GM21619 (cell line): ENCODE measurements around the gene GPC6.
"Not testable (repeated sequence)": the region's sequence is repeated elsewhere in the genome, so short reads cannot be mapped to it uniquely, and the experiment has no call there.

Source experiments
- ATAC-seq: cut with Tn5 transposase; IDR thresholded peaks from one replicate; pipeline ENCODE4 v1.9.1; 2021; ENCODE audit not compliant: unreplicated experiment

Gene GPC6

DNA sequence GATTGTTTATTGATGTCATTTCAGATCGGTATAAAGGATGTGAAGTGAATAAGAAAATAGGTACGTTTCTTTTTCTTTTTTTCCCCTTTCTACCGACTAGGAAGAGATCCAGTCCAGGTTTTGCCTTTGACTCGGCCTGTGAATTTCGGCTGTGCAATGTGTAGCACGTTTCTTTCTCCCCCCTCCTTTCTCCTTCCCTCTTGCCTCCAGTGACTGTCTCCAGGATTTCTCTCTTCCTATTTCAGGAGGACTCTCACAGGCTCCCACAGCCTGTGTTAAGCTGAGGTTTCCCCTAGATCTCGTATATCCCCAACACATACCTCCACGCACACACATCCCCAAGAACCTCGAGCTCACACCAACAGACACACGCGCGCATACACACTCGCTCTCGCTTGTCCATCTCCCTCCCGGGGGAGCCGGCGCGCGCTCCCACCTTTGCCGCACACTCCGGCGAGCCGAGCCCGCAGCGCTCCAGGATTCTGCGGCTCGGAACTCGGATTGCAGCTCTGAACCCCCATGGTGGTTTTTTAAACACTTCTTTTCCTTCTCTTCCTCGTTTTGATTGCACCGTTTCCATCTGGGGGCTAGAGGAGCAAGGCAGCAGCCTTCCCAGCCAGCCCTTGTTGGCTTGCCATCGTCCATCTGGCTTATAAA lies at the start of gene GPC6:
GPC6 (plus strand) TSS at position 185 of the 657 bp plus-strand sequence.
- no peak for ATAC-seq

DNA sequence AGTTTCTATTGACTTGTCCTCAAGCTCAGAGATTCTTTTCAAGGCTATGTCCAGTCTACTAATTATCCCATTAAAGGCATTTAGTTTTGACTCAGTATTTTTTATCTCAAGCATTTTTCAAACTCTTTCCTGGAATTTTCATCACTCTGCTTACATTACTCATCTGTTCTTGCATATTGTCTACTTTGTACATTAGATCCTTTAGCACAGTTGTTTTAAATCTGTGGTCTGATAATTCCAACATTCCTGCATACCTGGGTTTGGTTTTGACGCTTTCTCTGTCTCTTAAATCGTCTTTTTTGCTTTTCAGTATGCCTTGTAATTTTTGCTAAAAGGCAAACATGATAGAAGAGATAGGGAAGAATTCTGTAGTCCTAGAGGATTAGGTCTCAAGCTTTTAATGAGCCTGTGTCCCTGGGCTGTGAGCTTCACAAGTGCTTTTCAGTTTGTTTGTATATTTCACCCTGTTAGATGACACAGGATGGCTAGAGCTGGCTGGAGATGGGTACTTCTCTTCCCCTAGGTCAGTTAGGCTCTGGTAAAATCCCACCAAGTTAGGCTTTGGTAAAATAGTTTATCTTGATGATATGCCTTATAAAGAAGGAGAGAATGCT lies 46.1 kb upstream of the GPC6 start:
- ATAC-seq = no peak

DNA sequence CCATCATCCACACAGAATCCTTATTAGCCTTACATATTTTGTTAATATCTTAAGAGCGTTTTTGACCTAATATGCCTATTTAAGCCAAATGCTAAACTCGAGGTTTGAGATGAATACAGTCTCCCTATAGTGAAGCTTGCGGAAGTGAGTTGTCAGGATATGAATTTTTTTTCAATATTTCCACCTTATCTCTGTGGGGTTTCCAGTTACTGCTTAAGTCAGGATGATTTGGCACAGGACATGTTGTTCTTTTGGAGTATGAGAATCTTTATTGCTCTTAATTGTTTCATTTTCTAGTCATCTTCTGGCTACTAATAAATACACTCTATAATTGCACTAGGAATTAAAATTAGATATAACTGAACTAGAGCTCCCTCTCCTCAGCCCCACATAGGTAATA lies 44.2 kb upstream of the GPC6 start:
- no peak for ATAC-seq

DNA sequence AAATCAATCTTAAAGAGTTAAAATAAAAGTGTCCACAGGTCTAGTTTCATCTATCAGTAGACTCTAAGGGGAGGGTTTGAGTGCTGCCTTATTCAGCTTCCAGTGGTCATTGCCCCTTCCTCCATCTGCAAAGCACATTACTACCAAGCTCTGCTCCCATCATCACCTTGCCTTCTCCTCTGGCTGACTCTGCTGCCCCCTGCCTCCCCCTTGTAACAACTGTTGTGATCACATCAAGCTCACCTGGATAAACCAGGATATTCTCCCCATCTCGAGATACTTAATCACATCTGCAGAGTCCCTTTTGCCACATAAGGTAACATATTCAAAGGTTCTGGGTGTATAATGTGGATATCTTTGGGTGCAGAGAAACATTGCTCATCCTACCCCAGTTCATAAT lies 43.3 kb upstream of the GPC6 start:
- ATAC-seq = no peak

DNA sequence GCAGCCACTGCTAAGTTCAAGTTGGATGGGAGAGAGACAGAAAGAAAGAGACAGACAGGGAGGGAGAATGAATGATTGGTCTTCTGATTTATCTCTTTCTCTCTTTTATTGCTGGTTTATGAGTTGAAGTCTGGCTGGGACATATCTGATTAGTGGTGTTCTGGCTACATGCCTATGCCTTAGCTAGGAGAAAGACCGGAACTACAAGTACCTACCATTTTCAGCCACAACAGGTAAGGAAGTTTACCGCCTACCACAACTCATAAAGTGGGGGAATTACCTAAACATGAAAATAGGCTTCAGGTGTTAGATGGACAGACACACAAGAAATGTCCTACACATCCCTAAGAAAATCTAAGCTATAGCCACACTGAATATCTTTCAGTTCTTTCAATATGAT lies 36.6 kb upstream of the GPC6 start:
- ATAC-seq = no peak

DNA sequence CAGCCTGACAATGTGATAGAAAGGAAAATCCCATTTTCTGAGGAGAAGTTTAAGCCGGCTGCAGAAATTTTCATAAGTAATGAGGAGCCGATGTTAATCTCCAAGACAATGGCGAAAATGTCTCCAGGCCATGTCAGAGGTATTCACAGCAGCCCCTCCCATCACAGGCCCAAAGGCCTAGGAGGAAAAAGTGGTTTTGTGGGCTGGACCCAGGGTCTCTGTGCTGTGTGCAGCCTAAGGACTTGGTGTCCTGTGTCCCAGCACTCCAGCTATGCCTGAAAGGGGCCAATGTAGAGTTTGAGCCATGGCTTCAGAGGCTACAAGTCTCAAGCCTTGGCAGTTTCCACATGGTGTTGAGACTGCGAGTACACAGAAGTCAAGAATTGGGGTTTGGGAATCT lies 32.9 kb upstream of the GPC6 start:
- no peak for ATAC-seq

DNA sequence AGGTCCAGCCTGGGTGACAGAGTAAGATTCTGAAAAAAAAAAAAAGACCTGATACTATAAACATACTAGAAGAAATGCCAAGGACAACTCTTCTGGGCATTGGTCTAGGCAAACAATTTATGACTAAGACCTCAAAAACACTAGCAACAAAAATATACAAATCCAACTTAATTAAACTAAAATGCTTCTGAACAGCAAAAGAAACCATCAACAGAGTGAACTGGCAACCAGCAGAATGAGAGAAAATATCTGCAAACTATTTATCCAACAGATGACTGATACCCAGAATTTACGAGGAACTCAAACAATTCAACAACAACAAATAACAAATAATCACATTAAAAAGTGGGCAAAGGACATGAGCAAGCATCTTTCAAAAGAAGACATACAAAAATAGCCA lies 26.8 kb upstream of the GPC6 start:
- no peak for ATAC-seq

DNA sequence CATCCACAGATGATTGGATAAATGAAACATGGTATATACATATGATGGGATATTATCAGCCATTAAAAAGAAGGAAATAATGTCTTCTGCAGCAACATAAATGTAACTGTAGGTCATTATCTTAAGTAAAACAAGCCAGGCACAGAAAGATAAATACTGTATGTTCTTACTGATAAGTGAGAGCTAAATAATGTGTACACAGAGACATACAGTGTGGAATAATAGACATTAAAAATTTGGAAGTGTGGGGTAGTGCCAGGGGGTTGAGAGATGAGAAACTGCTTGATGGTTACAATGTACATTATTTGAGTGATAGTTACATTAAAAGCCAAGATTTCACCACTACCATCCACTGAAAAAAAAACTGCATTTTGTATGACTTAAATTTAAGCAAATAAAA lies 26.0 kb upstream of the GPC6 start:
- no peak for ATAC-seq

DNA sequence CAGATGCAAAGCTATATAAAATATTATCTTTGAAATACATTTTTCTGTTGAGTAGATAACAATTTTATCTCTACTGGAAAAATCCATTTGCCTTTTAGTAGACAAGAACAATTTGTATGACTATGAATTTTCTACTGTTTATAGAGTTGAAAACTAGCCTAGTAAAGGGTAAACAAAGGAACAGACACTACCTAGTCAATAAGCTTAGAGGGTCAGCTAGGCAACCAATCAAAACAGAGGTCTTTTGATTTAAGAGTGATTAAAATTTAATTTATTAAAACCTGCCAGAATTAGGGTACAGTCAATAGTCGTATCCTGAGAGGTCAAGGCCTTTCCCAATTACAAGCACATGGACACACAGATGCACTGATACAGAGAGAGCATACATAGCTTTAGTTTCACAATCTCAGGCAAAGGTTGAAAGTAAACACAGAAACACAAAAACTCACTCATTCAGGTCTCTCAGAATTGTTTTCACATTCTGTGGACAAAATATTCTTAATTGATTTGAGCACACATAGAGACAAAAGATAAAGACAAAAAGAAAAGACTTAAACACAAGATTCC lies 24.5 kb upstream of the GPC6 start:
- no peak for ATAC-seq

DNA sequence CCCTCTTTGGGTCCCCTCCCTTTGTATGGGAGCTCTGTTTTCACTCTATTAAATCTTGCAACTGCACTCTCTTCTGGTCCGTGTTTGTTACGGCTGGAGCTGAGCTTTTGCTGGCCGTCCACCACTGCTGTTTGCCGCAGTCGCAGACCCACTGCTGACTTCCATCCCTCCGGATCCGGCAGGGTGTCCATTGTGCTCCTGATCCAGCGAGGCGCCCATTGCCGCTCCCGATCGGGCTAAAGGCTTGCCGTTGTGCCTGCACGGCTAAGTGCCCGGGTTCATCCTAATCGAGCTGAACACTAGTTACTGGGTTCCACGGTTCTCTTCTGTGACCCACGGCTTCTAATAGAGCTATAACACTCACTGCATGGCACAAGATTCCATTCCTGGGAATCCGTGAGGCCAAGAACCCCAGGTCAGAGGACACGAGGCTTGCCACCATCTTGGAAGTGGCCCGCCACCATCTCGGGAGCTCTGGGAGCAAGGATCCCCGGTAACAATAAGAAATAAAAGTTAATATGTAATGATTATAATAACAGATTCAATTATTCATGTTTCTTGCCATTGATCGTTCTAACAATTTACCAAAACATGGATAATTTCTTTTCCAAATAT lies 19.7 kb upstream of the GPC6 start:
- not testable (repeated sequence) for ATAC-seq

DNA sequence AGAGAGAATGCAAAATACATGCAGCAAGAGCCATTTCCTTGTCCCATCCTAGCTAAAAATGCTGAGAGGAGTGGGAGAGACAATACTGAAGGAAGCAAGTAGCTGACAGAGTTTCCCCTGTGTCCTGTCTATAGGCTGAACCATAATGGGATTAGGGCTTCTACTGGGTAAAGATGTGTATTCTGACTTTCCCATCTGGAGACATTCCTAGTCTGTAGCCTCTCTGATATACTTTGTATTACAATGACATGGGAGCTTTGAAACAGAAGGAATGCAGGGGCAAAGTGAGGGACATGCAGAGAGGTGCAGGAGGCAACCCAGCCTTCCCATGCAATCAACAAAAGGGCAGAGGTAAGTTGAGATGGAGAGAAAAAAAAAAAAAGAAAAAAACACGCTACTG lies 10.5 kb upstream of the GPC6 start:
- ATAC-seq = no peak

DNA sequence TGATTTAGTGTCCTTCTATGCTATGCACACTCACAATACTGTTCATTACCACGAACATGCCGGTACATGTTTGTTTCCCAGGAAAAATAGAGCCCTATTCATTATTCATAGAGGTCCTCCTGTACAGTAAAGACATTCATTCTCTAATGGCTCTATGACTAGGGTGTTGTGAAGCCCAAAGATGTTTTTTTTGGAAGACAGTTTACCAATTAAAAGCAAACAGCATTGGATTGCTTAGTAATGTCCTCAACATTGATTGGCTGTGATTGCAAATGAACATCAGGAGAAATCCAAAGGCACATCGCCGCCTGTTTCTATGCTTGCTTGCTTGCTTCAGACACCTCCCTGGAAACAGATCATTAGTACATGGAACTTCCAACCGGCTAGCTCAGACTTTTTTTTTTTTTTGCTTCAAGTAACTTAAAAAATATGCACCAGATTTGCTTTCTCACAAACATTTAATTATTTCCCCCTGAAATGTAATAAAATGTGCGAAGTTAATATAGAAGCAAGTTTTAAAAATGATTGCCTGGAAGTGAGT lies 8.8 kb upstream of the GPC6 start:
- no peak for ATAC-seq

DNA sequence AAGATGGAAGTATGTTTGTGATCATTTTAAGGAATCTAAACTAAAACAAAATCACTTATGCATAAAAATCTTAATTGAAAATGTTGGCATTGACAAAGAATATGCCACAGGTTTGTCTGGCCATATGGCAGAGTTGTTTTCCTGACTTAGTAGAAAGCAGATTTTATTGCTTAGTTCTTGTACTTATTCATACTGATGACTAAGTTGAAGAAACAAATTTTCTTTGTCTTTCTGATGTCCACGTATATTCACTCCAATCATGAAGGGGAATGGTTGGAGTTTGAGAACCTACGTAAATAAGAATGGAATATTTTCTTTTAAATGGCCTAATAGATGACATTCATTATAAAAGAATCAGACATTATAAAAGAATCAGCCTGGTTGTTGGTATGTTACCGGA lies 8.0 kb upstream of the GPC6 start:
- ATAC-seq = no peak

DNA sequence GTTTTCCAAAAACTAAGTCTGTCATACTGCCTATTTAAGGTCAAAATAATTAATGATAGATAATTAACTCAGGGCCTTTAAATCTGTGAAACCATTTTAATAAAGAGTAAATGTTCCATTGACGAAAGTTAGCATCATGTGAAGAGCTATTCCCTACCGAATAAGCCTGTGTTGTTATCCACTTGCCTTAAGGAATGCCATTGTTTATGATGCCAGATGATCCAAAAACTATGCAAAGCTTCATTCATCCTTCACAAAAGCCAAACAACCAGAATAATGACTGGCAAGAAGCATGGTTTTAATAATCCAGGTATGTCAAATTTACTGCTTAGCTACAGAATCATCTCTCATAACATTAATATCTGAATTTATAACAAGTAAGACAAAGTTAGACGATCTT lies 6.5 kb upstream of the GPC6 start:
- no peak for ATAC-seq

DNA sequence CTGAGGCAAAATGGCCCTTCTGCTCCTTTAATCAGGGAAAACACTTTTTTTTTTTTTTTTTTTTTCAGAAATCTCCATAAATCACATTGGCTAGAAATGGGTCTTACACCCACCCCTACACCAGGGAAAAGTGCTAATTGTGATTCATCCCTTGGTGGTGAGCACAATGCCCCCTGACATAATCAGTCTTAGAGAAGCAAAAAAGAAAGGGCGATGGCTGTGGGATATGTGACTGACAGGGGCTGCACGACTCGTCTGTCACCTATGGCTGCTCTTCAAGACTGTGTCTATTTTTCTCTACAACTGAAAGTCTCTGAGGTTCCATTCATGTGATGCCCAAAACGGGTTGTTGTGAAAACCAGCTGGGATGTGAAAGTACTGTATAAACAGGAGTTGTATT lies 3.6 kb upstream of the GPC6 start:
- ATAC-seq = no peak

DNA sequence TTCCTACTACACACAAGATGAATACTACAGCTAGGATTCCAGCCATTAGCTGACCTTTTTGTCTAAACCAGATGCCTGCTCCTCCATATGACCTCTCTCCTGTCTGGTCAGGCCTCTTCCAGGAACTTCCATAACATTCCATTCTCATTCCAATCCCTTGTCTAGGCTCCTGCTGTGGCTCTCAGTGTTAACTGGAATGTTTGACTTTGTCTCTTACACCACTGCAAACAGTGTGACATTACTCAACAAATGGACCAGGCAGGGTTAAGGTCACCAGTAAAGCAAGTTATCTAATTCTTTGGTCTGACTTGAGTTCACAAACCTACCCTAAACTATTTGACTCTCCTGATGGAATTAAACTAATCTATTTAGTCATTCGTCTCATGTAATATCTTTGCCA lies 2.1 kb upstream of the GPC6 start:
- ATAC-seq = no peak

DNA sequence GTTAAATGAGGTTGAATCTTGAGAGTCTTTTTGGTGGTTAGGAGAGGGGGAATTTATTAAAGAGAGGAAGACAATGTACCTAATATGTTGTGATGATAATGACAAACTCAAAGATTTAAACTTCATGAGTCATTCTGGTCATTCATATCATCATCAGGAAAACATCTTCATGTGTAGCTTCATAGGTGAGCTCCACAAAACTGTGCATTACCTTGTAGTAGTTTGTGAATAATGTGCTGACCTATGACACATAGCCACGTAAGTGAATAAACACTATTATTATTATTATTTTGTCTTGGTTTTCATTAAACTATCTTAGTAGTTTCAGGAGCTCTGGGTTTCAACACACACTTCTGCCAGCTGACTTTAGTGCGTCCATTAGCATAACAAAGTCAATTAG lies 997 bp upstream of the GPC6 start:
- no peak for ATAC-seq

DNA sequence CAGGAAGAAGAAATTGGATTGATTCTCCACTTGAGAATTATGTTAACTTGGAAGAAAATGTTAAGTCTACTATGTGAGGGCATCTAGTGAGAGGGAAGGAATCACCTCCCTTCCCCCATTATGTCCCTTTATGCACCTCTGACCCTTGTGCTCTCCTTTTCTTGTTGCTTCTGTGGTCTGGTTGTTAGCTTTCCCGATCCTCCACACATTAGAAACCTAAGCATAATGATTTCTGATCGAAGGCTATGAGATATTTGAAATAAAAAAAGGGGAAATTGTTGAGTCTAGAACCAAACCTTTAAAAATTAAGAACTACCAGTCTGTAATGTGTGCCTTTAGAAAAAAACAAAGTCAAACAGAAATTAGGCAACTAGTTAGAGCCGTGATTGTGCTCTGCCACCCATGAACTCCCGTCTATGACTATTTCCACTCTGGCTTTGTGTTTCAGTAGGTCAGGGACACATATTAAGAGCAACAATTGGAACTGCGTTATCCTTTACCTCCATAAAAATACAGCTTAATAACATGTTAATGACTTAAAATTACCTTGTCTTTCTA lies 463 bp upstream of the GPC6 start:
- ATAC-seq = no peak

DNA sequence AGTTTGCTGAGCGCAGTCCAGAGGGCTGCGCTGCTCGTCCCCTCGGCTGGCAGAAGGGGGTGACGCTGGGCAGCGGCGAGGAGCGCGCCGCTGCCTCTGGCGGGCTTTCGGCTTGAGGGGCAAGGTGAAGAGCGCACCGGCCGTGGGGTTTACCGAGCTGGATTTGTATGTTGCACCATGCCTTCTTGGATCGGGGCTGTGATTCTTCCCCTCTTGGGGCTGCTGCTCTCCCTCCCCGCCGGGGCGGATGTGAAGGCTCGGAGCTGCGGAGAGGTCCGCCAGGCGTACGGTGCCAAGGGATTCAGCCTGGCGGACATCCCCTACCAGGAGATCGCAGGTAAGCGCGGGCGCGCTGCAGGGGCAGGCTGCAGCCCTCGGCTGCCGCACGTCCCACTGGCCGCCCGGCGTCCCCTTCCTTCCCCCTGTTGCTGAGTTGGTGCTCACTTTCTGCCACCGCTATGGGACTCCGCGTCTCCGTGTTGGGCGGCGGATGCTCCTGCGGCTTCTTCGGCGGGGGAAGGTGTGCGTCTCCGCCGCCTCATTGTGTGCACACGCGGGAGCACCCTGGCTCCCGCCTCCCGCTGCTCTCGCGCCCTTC lies 772 bp downstream of the GPC6 start:
- no peak for ATAC-seq

DNA sequence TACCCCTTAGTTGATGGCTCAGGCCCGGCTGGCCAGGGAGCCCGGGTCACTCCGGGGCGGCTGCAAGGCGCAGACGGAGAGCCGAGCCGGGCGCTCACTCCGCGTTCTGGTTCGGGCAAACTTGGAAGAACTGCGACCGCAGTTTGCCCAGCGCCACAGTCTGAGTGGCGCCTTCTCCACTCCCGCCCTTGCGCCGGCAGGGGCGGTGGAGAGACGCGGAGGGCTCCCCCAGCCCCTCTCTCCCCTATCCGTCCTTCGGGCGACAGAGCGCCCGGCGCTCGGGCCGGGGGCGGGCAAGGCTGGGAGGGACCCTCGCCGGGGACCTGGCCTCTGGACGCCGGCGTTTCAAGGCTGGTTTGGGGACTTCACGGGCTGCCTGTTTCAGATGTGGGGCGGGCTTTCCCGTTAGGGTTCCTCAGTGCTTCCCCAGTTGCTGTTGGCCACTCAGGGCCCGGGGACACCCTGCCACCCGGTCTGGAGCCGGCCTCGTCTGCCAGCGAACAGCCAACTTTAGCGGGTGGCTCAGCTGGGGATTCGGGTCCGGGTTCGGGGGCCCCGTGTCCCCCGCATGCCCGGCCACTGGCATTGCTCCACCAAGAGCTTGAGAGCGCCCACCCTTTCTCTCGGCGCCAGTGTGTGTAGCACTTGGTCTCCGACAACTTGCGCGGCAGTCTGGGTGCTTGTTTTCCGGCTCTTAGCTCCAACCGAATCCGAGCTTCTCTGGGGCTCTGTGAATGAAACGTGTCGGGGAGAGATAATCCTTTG lies 1.5 kb downstream of the GPC6 start:
- ATAC-seq = no peak

DNA sequence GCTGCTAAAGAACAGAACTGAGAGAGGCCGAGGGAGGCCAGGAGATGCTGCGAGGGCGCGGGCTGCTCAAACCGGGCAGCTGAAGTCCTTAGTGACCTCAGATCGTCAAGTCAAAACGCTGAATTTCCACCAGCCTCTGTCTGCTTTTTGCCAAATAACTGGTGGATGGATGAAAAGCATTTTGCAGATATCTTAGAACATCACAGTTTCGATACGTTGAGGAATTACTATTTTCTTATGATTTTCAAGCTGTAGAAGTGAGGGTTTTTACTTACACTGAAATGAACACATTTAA lies 2.0 kb downstream of the GPC6 start:
- no peak for ATAC-seq
